SK-N-SH treated with all-trans-retinoic acid at 6 μM for 48 hours (cell line): ENCODE results near the gene TEX14.

Source experiments
- ATAC-seq: fragments of 200-7000 bp; cut with Tn5 transposase; 3 replicates; pipeline ENCODE4 v1.9.1; 2020; ENCODE audit warnings: mild to moderate bottlenecking, moderate library complexity
- ARNTL ChIP-seq: fragments of 450-650 bp; formaldehyde crosslinking; IDR thresholded peaks from 2 replicates; pipeline ENCODE4 v1.5.0; 2020; ENCODE audit warnings: low read depth, mild to moderate bottlenecking, moderate library complexity, borderline replicate concordance
- BACH2 ChIP-seq: fragments of 250-450 bp; sonication (Bioruptor Pico); IDR thresholded peaks from 2 replicates; pipeline ENCODE4 v1.9.0; 2021; ENCODE audit warnings: mild to moderate bottlenecking, borderline replicate concordance
- CREB5 ChIP-seq: fragments of 250-450 bp; sonication (Bioruptor Pico); IDR thresholded peaks from 2 replicates; pipeline ENCODE4 v1.5.1; 2020; ENCODE audit warnings: low read depth, mild to moderate bottlenecking, moderate library complexity
- CSDC2 ChIP-seq: fragments of 250-450 bp; sonication (Bioruptor Pico); IDR thresholded peaks from 2 replicates; pipeline ENCODE4 v1.5.0; 2020; ENCODE audit warnings: mild to moderate bottlenecking, moderate library complexity
- CSRNP3 ChIP-seq: fragments of 250-450 bp; sonication (Bioruptor Pico); IDR thresholded peaks from 2 replicates; pipeline ENCODE4 v1.5.1; 2021; ENCODE audit warnings: mild to moderate bottlenecking, moderate library complexity
- ESRRG ChIP-seq: fragments of 250-450 bp; sonication (Bioruptor Pico); IDR thresholded peaks from 2 replicates; pipeline ENCODE4 v1.6.1; 2021; ENCODE audit warnings: mild to moderate bottlenecking
- ISL1 ChIP-seq: fragments of 250-450 bp; sonication (Bioruptor Pico); IDR thresholded peaks from 2 replicates; pipeline ENCODE4 v2.1.2; 2022; ENCODE audit warnings: mild to moderate bottlenecking, moderate library complexity
- OSR1 ChIP-seq: fragments of 250-450 bp; sonication (Bioruptor Pico); IDR thresholded peaks from 2 replicates; pipeline ENCODE4 v1.8.0; 2022; ENCODE audit warnings: moderate library complexity, mild to moderate bottlenecking, inconsistent platforms
- PATZ1 ChIP-seq: fragments of 250-450 bp; sonication (Bioruptor Pico); IDR thresholded peaks from 2 replicates; pipeline ENCODE4 v1.8.0; 2020; ENCODE audit warnings: mild to moderate bottlenecking, moderate library complexity, borderline replicate concordance
- POU6F1 ChIP-seq: fragments of 250-450 bp; sonication (Bioruptor Pico); IDR thresholded peaks from 2 replicates; pipeline ENCODE4 v1.8.0; 2021; ENCODE audit warnings: low read depth, mild to moderate bottlenecking, moderate library complexity, borderline replicate concordance
- PPARA ChIP-seq: fragments of 250-450 bp; sonication (Bioruptor Pico); IDR thresholded peaks from 2 replicates; pipeline ENCODE4 v1.5.0; 2020; ENCODE audit warnings: mild to moderate bottlenecking, borderline replicate concordance
- SNAI2 ChIP-seq: fragments of 250-450 bp; sonication (Bioruptor Pico); IDR thresholded peaks from 2 replicates; pipeline ENCODE4 v1.5.0; 2020; ENCODE audit warnings: mild to moderate bottlenecking, moderate library complexity
- TCF4 ChIP-seq: fragments of 250-450 bp; sonication (Bioruptor Pico); IDR thresholded peaks from 2 replicates; pipeline ENCODE4 v1.8.0; 2021; ENCODE audit warnings: mild to moderate bottlenecking, moderate library complexity, borderline replicate concordance
- TSHZ2 ChIP-seq: fragments of 250-450 bp; sonication (Bioruptor Pico); IDR thresholded peaks from 2 replicates; pipeline ENCODE4 v1.5.0; 2020; ENCODE audit warnings: mild to moderate bottlenecking, moderate library complexity
- ZC3H10 ChIP-seq: fragments of 250-450 bp; sonication (Bioruptor Pico); IDR thresholded peaks from 2 replicates; pipeline ENCODE4 v1.5.1; 2021; ENCODE audit warnings: mild to moderate bottlenecking, moderate library complexity
- ZFP3 ChIP-seq: fragments of 250-450 bp; sonication (Bioruptor Pico); IDR thresholded peaks from 2 replicates; pipeline ENCODE4 v1.5.0; 2020; ENCODE audit warnings: mild to moderate bottlenecking, moderate library complexity
- ZFP30 ChIP-seq: fragments of 450-650 bp; formaldehyde crosslinking; IDR thresholded peaks from 2 replicates; pipeline ENCODE4 v1.5.0; 2022; ENCODE audit warnings: mild to moderate bottlenecking, moderate library complexity
- ZNF565 ChIP-seq: fragments of 450-650 bp; formaldehyde crosslinking; conservative IDR thresholded peaks from 2 replicates; pipeline ENCODE4 v1.5.0; 2020; ENCODE audit warnings: low read depth, mild to moderate bottlenecking, moderate library complexity
- ZNF70 ChIP-seq: fragments of 450-650 bp; formaldehyde crosslinking; IDR thresholded peaks from 2 replicates; pipeline ENCODE4 v1.5.0; 2020; ENCODE audit warnings: mild to moderate bottlenecking, moderate library complexity
- ZNF8 ChIP-seq: fragments of 450-650 bp; formaldehyde crosslinking; IDR thresholded peaks from 2 replicates; pipeline ENCODE4 v1.5.0; 2020; ENCODE audit warnings: mild to moderate bottlenecking, moderate library complexity

Gene TEX14

GRCh38 chr17:58570758-58571157, 121.1 kb downstream of the TEX14 start:
- no peak for TF ChIP-seq ZFP30 (CRISPR knock-in tag)
- TF ChIP-seq TSHZ2 (CRISPR knock-in tag): no peak
- no peak for TF ChIP-seq TCF4 (CRISPR knock-in tag)
- no peak for TF ChIP-seq ZNF565 (CRISPR knock-in tag)
- no peak for TF ChIP-seq BACH2 (CRISPR knock-in tag)
- no peak for ATAC-seq

- no peak for ATAC-seq
- TF ChIP-seq OSR1 (CRISPR knock-in tag) (no peak), ZNF70 (CRISPR knock-in tag) (no peak), ZC3H10 (CRISPR knock-in tag) (no peak), ZFP30 (CRISPR knock-in tag) (no peak), BACH2 (CRISPR knock-in tag) (no peak), CREB5 (CRISPR knock-in tag) (no peak), POU6F1 (no peak), ESRRG (CRISPR knock-in tag) (no peak), SNAI2 (CRISPR knock-in tag) (no peak), PATZ1 (CRISPR knock-in tag) (no peak), ZNF8 (no peak), CSRNP3 (CRISPR knock-in tag) (no peak), ARNTL (CRISPR knock-in tag) (no peak), TCF4 (CRISPR knock-in tag) (no peak), ISL1 (CRISPR knock-in tag) (no peak), CSDC2 (no peak), PPARA (CRISPR knock-in tag) (no peak)
These were observed 122.6 kb downstream of the TEX14 start for GRCh38 chr17:58569196-58569595.

GRCh38 chr17:58568044-58568799, 123.6 kb downstream of the TEX14 start:
- no peak for ATAC-seq
- no peak for TF ChIP-seq BACH2 (CRISPR knock-in tag)
- no peak for TF ChIP-seq ESRRG (CRISPR knock-in tag)
- no peak for TF ChIP-seq ZFP3 (CRISPR knock-in tag)
- no peak for TF ChIP-seq CSRNP3 (CRISPR knock-in tag)
- no peak for TF ChIP-seq ISL1 (CRISPR knock-in tag)
- no peak for TF ChIP-seq OSR1 (CRISPR knock-in tag)
- TF ChIP-seq ARNTL (CRISPR knock-in tag): no peak
- no peak for TF ChIP-seq ZNF565 (CRISPR knock-in tag)
- no peak for TF ChIP-seq POU6F1
- TF ChIP-seq ZNF8: no peak
- TF ChIP-seq CSDC2: no peak
- no peak for TF ChIP-seq ZFP30 (CRISPR knock-in tag)
- no peak for TF ChIP-seq PATZ1 (CRISPR knock-in tag)
